Measurements from ENCODE around the gene TRIM74.
"Not testable (repeated sequence)": the region's sequence is repeated elsewhere in the genome, so short reads cannot be mapped to it uniquely, and the experiment has no call there.

Gene TRIM74

DNA sequence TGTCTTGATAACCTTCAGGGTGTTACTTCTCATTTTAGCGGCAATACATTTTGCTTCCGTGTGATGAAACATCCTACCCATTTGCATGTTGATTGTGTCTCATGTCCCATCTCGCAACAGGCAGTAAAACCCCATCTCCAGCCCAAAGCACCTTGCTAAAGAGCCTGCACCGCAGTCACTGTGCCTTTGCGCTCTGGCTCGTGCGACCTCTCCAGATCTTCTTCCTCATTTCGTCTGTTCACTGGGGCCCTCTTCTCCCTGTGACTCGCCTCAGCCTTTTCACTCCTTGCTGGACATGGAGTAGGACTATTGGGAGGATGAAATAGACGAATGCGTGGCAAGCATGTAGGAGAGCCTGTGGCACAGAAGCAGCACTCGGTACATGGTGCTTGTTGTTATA lies 57.9 kb downstream of the TRIM74 start:
- not testable (repeated sequence) for DNase-seq (ENCODE audit: low spot score)

Small RNA genes within 50 kb of the gene (small RNA-seq; reads per million reads assigned to genes)
- 0 reads per million in 2 experiments for gene RF00019

Measured in SK-N-DZ (cell line).